ENCODE measurements around the gene LRIT1.

LRIT1 gene

DNA sequence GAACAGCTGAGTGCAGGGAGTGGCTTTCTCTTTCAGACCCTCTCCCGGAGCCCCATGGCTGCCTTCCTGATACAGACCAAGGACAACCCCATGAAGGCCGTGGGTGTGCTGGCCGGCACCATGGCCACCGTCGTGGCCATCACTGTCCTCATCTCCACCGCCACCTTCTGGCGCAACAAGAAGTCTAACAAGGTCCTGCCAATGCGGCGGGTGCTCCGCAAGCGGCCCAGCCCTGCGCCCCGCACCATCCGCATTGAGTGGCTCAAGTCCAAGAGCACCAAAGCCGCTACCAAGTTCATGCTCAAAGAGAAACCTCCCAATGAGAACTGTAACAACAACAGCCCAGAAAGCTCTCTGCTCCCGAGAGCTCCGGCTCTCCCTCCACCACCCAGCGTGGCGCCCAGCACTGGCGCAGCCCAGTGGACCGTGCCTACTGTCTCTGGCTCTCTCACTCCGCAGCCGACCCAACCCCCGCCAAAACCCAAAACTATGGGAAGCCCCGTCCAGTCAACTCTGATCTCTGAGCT is 27.2 kb downstream of the LRIT1 start:
- no peak for DNase-seq

GRCh38 chr10:84213076-84213475 is 28.3 kb downstream of the LRIT1 start:
- no peak for DNase-seq

DNA sequence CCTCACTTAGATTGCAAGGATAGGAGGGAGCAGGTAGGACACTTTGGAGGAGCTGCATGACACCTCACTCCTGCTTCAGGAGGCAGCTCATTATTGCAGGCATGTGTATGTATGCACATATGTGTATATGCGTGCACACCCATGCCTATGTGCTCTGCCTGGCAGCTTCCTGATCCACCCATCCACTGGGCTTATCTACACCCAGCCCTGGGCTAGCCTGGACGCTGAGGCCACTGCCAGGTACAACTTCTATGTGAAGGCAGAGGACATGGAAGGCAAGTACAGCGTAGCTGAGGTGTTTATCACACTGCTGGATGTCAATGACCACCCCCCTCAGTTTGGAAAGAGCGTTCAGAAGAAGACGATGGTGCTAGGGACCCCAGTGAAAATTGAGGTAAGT is 29.3 kb downstream of the LRIT1 start:
- DNase-seq: no peak

- DNase-seq: no peak
Measured at GRCh38 chr10:84211566-84211965, 29.8 kb downstream of the LRIT1 start.

DNA sequence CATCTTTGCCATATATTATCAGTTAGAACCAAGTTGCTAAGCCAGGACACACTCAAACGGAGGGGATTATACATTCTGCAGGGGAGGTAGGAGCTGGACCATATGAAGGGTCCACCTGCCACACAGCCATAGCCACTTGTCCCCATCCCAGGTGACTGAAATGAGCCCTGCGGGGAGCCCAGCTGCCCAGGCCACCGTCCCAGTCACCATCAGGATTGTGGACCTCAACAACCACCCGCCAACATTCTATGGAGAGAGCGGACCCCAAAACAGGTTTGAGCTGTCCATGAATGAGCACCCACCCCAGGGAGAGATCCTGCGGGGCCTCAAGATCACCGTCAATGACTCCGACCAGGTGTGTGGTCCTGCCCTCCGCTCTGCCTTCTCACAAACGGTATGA is 33.3 kb downstream of the LRIT1 start:
- no peak for DNase-seq

DNA sequence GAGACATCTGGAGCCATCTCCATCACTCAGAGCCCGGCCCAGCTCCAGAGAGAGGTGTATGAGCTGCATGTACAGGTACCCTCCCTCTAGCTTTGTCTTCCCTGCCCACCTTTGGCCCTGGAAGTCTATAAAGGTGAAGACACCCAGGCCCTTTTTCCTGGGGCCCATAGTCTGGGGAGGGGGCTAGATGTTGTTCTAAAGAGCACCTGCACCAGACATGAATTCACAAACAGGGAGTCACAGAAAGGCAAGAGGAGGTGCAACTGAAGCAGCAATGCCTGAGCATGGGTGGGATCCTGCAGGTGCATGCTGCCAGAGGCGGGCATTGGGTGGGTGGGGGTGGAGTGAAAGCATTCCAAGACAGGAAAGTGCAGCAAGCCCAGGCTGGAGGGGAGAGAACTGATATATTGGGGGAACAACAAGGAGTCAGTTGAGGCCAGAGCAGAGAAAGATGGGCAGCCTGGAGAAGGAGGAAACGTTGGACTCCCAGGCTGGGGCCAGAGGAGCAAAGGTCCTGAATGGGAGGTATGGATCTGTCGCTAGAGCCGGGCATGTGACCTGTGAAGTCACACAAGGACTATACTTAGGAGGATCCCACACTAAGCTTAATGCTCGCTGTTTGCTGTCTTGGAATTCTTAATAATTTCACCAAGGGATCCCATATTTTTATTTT is 35.4 kb downstream of the LRIT1 start:
- DNase-seq: no peak

GRCh38 chr10:84205049-84205852 is 36.1 kb downstream of the LRIT1 start:
- peak; percentile 46 to 48 for DNase-seq

GRCh38 chr10:84204610-84205009 is 36.7 kb downstream of the LRIT1 start:
- no peak for DNase-seq

DNA sequence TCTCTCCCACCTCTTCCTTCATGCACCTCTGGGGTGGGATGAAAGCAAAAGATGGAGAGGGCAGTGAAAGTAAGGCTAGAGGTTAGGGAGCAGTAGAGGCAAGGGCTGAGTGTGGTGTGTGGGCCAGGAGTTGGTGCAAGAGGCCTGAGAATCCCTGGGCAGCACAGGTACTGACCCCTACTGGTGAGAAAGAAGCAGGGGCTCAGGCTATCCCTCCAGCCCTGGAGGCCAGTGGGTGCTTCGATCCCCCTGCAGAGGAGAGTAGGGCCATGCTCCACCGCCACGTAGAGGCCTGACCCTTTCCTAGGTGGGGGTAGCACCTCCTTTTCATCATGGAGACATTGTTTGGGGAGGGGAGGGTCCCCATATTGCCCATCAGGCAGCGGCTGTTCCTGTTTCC is 37.2 kb downstream of the LRIT1 start:
- peak; percentile 8 to 26 for DNase-seq

DNA sequence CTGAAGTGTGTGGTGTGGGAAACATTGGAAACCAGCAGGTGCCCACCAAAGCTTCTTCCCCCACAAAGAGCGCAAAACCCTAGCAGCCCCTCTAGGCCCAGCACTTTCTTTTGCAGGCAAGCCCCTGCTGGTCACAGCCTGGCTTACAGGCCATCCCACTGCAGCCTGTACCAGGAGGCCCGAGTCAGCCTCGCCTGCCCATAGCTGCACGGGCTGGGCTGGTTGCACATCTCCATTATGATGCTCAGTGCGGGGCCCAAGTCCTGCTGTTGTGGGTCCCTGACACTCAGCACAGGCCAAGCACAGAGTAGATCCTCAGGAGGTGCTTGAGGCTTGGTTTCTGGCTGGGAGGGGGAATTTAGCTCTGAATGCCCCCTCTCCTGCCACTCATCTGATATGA is 39.0 kb downstream of the LRIT1 start:
- DNase-seq: no peak

DNA sequence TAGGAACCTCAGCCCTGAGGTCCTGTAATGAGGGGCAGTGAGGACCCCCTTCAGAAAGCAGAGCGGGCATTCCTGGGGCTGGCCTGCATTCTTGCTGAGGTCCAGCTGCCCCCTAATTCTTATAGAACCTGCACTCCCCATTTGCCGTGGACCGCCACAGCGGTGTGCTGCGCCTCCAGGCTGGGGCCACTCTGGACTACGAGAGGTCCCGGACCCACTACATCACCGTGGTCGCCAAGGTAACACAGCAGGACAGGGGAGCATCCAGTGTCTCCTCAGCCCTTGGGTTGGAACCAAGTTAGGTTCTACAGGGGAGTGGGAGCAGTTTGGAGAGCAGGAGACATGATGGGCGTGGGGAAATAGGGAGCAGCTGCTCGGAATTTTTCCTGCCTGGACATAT is 39.7 kb downstream of the LRIT1 start:
- DNase-seq: no peak

GRCh38 chr10:84201244-84201606 is 40.1 kb downstream of the LRIT1 start:
- no peak for DNase-seq

DNA sequence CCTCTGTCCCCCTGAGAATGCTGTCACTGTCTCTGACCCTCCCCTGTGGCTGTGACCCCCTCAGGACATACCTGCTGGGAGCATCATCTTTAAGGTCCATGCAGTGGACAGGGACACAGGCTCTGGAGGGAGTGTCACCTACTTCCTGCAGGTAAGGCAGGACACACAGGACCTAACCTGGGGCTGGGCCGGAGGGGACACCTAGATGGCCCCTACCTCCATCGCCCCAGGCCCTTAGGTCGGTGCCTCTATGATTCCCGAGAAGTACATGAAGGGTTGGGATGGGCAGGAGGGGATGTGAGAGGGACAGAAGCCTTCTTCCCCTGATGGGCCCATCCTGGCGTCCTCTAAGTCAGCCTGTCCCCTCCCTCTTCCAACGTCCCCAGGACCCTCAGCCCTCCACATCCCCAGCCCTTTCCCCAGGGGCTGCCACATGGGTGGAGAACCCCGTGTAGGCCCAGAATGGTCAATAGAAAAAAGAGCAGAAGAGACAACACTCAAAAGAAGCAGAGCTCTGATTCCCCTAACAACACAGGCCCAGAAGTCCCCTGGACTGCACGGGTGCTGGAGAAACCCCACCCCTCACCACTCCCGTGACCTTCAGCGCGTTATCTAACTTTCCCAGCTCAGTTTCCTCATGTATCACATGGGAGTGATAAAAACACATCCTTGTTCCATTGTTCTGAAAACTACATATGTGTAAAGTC is 40.7 kb downstream of the LRIT1 start:
- DNase-seq: no peak

GRCh38 chr10:84198206-84198915 is 43.0 kb downstream of the LRIT1 start:
- DNase-seq: no peak

DNA sequence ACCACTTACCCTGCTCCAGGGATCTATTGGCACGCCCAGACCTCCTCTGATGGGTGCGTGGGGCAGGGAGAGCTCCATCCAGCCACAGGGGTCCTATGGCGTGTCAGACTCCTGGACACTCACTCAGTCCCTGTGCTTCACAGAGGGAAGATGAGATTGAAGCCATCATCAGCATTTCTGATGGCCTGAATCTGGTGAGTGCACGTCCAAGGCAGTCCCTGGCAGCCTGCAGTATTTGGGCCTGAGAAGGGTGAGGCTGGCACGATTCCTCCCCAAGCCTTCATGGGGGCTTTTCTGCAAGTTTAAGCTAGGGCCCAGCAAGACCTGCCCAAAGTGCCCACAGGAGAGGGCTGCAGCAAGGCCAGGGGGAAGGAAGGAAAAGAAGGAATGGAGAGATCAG is 43.7 kb downstream of the LRIT1 start:
- no peak for DNase-seq

GRCh38 chr10:84196941-84197340 is 44.4 kb downstream of the LRIT1 start:
- no peak for DNase-seq

DNA sequence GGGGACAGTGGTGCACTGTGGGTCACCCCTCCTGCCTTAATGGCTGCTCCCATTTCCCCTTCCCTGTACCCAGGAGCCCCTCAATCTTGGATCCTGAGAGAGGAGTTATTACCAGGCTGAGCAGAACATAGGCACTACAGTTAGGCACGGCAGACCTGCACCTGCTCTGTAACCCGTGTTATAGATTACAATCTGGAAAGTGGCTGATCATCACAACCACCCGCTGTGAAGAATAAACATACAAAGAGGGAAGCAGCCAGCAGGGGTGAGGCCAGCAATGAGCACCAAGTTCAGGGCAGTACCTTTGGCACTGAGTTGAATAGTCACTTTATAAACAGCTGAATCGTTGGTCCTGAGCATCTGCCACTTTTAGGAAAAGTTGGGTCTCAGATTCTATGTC is 45.3 kb downstream of the LRIT1 start:
- no peak for DNase-seq

GRCh38 chr10:84195044-84195830 is 46.1 kb downstream of the LRIT1 start:
- no peak for DNase-seq

- DNase-seq: no peak
Measured at GRCh38 chr10:84194424-84195043, 46.8 kb downstream of the LRIT1 start, which contains the start of gene CDHR1. Gene CDHR1 (plus strand): TSS chr10:84194537. CDS start chr10:84194761, 224 bp downstream.

DNA sequence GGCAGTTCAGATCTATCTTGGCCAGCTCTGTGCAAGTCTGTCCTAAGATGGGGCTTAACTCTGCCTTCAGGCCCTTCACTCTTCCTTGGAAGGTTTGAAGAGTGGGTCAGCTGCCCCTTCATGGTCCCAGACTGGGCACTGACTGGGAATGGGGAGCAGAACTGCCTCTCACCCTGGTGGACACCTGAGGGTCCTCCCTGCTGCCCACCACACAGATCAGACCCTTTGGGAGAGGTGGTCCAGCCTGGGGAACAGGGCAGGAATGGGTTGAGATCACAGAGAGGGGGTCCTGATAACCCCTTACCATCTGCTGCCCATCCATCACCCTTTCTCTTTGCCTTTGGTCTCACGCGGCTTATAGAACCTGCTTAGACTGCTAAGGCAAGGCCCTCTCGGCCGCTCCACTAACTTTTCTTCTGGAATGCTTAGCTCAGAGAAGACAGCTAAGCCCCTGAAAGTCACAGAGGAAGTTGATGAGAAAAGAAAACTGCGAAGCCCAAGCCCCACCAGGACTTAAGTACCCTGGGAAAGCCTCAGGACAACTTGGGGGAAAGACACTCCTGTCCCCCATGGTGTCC is 47.4 kb downstream of the LRIT1 start:
- DNase-seq: no peak

- DNase-seq: no peak
Measured at GRCh38 chr10:84193327-84193726, 48.0 kb downstream of the LRIT1 start.

Measured in AML-193 (cell line).